Endothelial cell (in vitro differentiated cells): ENCODE results near the gene MYOF. TPM values are rescaled to one million over a fixed set of nuclear protein-coding genes. Genes with fewer than 3 reads are reported as not detected.

Experiments used
- DNase-seq: peaks from one replicate; pipeline ENCODE4 v3.0.0; 2021; ENCODE audit warnings: low spot score
- H3K27ac Mint-ChIP-seq: one replicate; pipeline ENCODE4 v1.8.0; 2021; ENCODE audit warnings: mixed read lengths, inconsistent platforms; ENCODE audit not compliant: unreplicated experiment
- H3K27me3 Mint-ChIP-seq: one replicate; pipeline ENCODE4 v1.8.0; 2021; ENCODE audit warnings: mild to moderate bottlenecking, moderate library complexity, mixed read lengths, inconsistent platforms; ENCODE audit not compliant: unreplicated experiment
- H3K36me3 Mint-ChIP-seq: one replicate; pipeline ENCODE4 v1.8.0; 2021; ENCODE audit warnings: mild to moderate bottlenecking, low read depth, mixed read lengths, inconsistent platforms; ENCODE audit not compliant: unreplicated experiment
- H3K4me1 Mint-ChIP-seq: one replicate; pipeline ENCODE4 v1.8.0; 2021; ENCODE audit warnings: mild to moderate bottlenecking, mixed read lengths, inconsistent platforms; ENCODE audit not compliant: unreplicated experiment
- H3K4me3 Mint-ChIP-seq: one replicate; pipeline ENCODE4 v1.8.0; 2021; ENCODE audit warnings: mild to moderate bottlenecking, mixed read lengths, inconsistent platforms; ENCODE audit not compliant: unreplicated experiment
- H3K9me3 Mint-ChIP-seq: one replicate; pipeline ENCODE4 v1.8.0; 2021; ENCODE audit warnings: mixed read lengths, inconsistent platforms; ENCODE audit not compliant: unreplicated experiment
- total RNA-seq: library from RNA; stranded (reverse); fragmentation: NEBNext Ultra II Directional; extraction: Animal tissue kit (Norgen Biotek cat#: 25700); gene quantifications from one replicate; pipeline ENCODE4 v1.2.1, GENCODE V29; 2021; ENCODE audit not compliant: unreplicated experiment
- TF ChIP-seq, protein P1 (sequence below): fragments of 200-600 bp; sonication (generic); IDR thresholded peaks from one replicate; pipeline ENCODE4 v1.5.0; 2021; ENCODE audit warnings: antibody characterized with exemption; ENCODE audit not compliant: unreplicated experiment

MYOF gene
- total RNA-seq, 1 donor from 2014 or later = 12.4 TPM

DNA sequence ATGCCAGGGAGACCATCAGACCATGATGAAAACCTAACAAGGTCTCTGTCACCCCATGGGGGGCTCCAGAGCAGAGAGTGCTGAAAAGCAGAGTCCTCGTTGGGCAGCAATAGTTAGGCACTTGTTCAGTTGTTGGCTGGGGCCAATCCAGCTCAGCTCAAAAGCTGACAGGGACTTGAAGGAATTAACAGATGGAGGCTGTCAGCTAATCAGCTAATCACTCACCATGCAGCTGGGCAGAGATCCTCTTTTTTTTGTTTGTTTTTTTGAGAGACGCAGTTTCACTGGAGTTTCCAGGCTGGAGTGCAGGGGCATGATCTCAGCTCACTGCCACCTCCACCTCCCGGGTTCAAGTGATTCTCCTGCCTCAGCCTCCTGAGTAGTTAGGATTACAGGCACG lies 32.4 kb upstream of the MYOF start:
- Mint-ChIP-seq H3K4me3 (no peak overlapping the region), H3K9me3 (no peaks in the 10 kb centered on the region), H3K36me3 (peaks cover 12% of the 10 kb centered on the region), H3K27ac (no peak overlapping the region), H3K27me3 (peaks cover 3% of the 10 kb centered on the region), H3K4me1 (no peaks in the 10 kb centered on the region)
- DNase-seq = no peak
- TF ChIP-seq, protein P1, sequence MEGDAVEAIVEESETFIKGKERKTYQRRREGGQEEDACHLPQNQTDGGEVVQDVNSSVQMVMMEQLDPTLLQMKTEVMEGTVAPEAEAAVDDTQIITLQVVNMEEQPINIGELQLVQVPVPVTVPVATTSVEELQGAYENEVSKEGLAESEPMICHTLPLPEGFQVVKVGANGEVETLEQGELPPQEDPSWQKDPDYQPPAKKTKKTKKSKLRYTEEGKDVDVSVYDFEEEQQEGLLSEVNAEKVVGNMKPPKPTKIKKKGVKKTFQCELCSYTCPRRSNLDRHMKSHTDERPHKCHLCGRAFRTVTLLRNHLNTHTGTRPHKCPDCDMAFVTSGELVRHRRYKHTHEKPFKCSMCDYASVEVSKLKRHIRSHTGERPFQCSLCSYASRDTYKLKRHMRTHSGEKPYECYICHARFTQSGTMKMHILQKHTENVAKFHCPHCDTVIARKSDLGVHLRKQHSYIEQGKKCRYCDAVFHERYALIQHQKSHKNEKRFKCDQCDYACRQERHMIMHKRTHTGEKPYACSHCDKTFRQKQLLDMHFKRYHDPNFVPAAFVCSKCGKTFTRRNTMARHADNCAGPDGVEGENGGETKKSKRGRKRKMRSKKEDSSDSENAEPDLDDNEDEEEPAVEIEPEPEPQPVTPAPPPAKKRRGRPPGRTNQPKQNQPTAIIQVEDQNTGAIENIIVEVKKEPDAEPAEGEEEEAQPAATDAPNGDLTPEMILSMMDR = no peak

GRCh38 chr10:93513091-93513490 lies 31.0 kb upstream of the MYOF start:
- no peak overlapping the region for H3K4me3 Mint-ChIP-seq
- peaks cover 11% of the 10 kb centered on the region for H3K36me3 Mint-ChIP-seq
- TF ChIP-seq, protein P1 = no peak
- no peak overlapping the region for H3K27ac Mint-ChIP-seq
- no peaks in the 10 kb centered on the region for H3K9me3 Mint-ChIP-seq
- no peak for DNase-seq
- peaks cover 3% of the 10 kb centered on the region for H3K27me3 Mint-ChIP-seq
- no peaks in the 10 kb centered on the region for H3K4me1 Mint-ChIP-seq

DNA sequence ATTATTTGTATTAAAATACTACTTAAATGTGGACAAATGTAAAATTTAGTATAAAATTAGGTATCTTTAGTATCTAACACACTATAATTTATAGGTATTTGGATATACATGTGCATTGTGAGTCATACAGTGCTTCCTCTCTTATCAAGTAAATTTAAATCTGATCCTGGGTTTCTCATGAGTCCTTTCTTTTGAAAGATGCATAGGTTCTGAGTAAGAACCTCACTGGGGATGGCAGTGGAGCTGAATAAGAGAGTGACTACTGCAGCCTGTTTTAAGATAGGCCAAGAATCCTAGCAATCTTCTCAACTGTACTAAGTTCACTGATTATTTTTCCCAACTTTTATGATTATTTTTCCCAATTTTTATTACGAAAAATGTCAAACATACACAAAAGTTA lies 30.4 kb upstream of the MYOF start:
- Mint-ChIP-seq H3K4me1 (no peaks in the 10 kb centered on the region), H3K4me3 (no peak overlapping the region), H3K9me3 (no peaks in the 10 kb centered on the region), H3K27me3 (peaks cover 3% of the 10 kb centered on the region), H3K27ac (no peak overlapping the region), H3K36me3 (peaks cover 11% of the 10 kb centered on the region)
- DNase-seq = no peak
- TF ChIP-seq, protein P1 = no peak

- H3K27ac Mint-ChIP-seq = no peak overlapping the region
- TF ChIP-seq, protein P1 = no peak
- no peak for DNase-seq
- H3K9me3 Mint-ChIP-seq = no peaks in the 10 kb centered on the region
- H3K4me1 Mint-ChIP-seq = no peaks in the 10 kb centered on the region
- H3K36me3 Mint-ChIP-seq = peaks cover 4% of the 10 kb centered on the region
- peaks cover 3% of the 10 kb centered on the region for H3K27me3 Mint-ChIP-seq
- H3K4me3 Mint-ChIP-seq = no peak overlapping the region
Measured at GRCh38 chr10:93509816-93510215, 27.7 kb upstream of the MYOF start.

GRCh38 chr10:93505075-93505474 lies 22.9 kb upstream of the MYOF start:
- no peak for DNase-seq
- no peaks in the 10 kb centered on the region for H3K9me3 Mint-ChIP-seq
- TF ChIP-seq, protein P1 = no peak
- peaks cover 1% of the 10 kb centered on the region for H3K27me3 Mint-ChIP-seq
- no peak overlapping the region for H3K4me3 Mint-ChIP-seq
- H3K36me3 Mint-ChIP-seq = peaks cover 4% of the 10 kb centered on the region
- no peaks in the 10 kb centered on the region for H3K4me1 Mint-ChIP-seq
- no peak overlapping the region for H3K27ac Mint-ChIP-seq
